ENCODE results near the gene SOCS3. TPM values are rescaled to one million over a fixed set of nuclear protein-coding genes. Genes with fewer than 3 reads are reported as not detected.

SOCS3 gene
- total RNA-seq, 1 donor from 2014 or later: 16.9 TPM

GRCh38 chr17:78399693-78400144, 39.8 kb upstream of the SOCS3 start:
- H3K27me3 Mint-ChIP-seq: no peaks in the 10 kb centered on the region
- H3K36me3 Mint-ChIP-seq: peaks cover 18% of the 10 kb centered on the region
- no peak overlapping the region for H3K4me3 Mint-ChIP-seq
- no peak for DNase-seq (ENCODE audit: extremely low spot score, unreplicated experiment)
- no peaks in the 10 kb centered on the region for H3K9me3 Mint-ChIP-seq
- no peak overlapping the region for H3K27ac Mint-ChIP-seq
- no peaks in the 10 kb centered on the region for H3K4me1 Mint-ChIP-seq (ENCODE audit: unreplicated experiment)
- no peak for TF ChIP-seq CTCF (conservative IDR thresholded peaks at IDR 0.05)

- no peak for DNase-seq (ENCODE audit: extremely low spot score, unreplicated experiment)
- no peak overlapping the region for H3K27ac Mint-ChIP-seq
- H3K4me3 Mint-ChIP-seq: no peak overlapping the region
- TF ChIP-seq CTCF (conservative IDR thresholded peaks at IDR 0.05): no peak
- no peaks in the 10 kb centered on the region for H3K4me1 Mint-ChIP-seq (ENCODE audit: unreplicated experiment)
- no peaks in the 10 kb centered on the region for H3K9me3 Mint-ChIP-seq
- H3K27me3 Mint-ChIP-seq: no peaks in the 10 kb centered on the region
- H3K36me3 Mint-ChIP-seq: peaks cover 18% of the 10 kb centered on the region
Measured at GRCh38 chr17:78399028-78399692, 39.3 kb upstream of the SOCS3 start.

GRCh38 chr17:78398390-78398789, 38.5 kb upstream of the SOCS3 start:
- no peak for TF ChIP-seq CTCF (conservative IDR thresholded peaks at IDR 0.05)
- Mint-ChIP-seq H3K27me3 (no peaks in the 10 kb centered on the region), H3K36me3 (peaks cover 21% of the 10 kb centered on the region), H3K9me3 (no peaks in the 10 kb centered on the region), H3K4me1 (ENCODE audit: unreplicated experiment) (peaks cover 4% of the 10 kb centered on the region), H3K4me3 (no peak overlapping the region), H3K27ac (no peak overlapping the region)
- DNase-seq (ENCODE audit: extremely low spot score, unreplicated experiment): no peak

GRCh38 chr17:78397681-78398101, 37.8 kb upstream of the SOCS3 start:
- TF ChIP-seq CTCF (conservative IDR thresholded peaks at IDR 0.05): no peak
- no peak overlapping the region for H3K4me3 Mint-ChIP-seq
- peaks cover 6% of the 10 kb centered on the region for H3K4me1 Mint-ChIP-seq (ENCODE audit: unreplicated experiment)
- no peak overlapping the region for H3K27ac Mint-ChIP-seq
- no peaks in the 10 kb centered on the region for H3K9me3 Mint-ChIP-seq
- DNase-seq (ENCODE audit: extremely low spot score, unreplicated experiment): no peak
- peaks cover 24% of the 10 kb centered on the region for H3K36me3 Mint-ChIP-seq
- no peaks in the 10 kb centered on the region for H3K27me3 Mint-ChIP-seq

GRCh38 chr17:78396441-78397337, 36.8 kb upstream of the SOCS3 start:
- H3K36me3 Mint-ChIP-seq: peaks cover 19% of the 10 kb centered on the region

More at GRCh38 chr17:78396441-78397337, 36.8 kb upstream of the SOCS3 start:
- Mint-ChIP-seq H3K4me1 (ENCODE audit: unreplicated experiment) (peaks cover 10% of the 10 kb centered on the region), H3K9me3 (no peaks in the 10 kb centered on the region), H3K27ac (no peak overlapping the region), H3K27me3 (no peaks in the 10 kb centered on the region), H3K4me3 (no peak overlapping the region)
- DNase-seq (ENCODE audit: extremely low spot score, unreplicated experiment): no peak
- TF ChIP-seq CTCF (conservative IDR thresholded peaks at IDR 0.05): no peak
